ENCODE data around the gene ARMC2.

ARMC2 gene

DNA sequence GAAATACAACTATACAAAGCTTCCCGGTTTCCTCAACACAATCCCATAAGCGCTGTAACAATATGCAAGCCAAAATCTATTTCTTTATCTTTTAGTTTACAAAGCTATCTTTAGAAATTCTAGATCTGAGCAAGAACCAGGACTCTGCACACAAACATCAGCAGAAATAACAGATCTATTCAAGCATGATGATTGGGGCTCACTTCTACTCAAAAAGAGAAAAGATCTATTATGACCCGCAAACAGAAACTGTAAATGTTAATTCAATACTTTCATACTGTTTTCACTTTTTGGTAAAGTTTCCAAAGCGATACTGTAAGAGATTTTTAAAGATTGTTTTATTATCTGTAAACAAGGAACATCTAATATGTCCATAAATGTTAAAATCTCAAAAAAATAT is 159.8 kb downstream of the ARMC2 start:
- no peaks in the 10 kb centered on the region for H3K27me3 ChIP-seq (ENCODE audit: control insufficient read depth in 5 of 5, insufficient read depth in 4 of 5, low read length in 5 of 5)
- H3K9ac ChIP-seq (ENCODE audit: low read length in 5 of 5), result peak overlapping the region in 3 of 5 donors; percentile 17 to 86 (median 85)
- H3K4me1 ChIP-seq (ENCODE audit: control insufficient read depth in 5 of 5, insufficient read depth in 5 of 5, low read length in 5 of 5), result peaks cover 0 to 28% (median 20%) of the 10 kb centered on the region in 5 donors
- no peak overlapping the region for H3K27ac ChIP-seq (ENCODE audit: low read depth, low read length)
- no peaks in the 10 kb centered on the region for H3K9me3 ChIP-seq (ENCODE audit: control insufficient read depth in 5 of 5, low read length in 5 of 5)
- no peaks in the 10 kb centered on the region for H3K36me3 ChIP-seq (ENCODE audit: control insufficient read depth in 5 of 5, insufficient read depth in 5 of 5, low read length in 5 of 5)
- H3K4me3 ChIP-seq (ENCODE audit: low read depth in 1 of 5, low read length in 5 of 5), result peak overlapping the region; percentile 87 to 99 (median 98)

DNA sequence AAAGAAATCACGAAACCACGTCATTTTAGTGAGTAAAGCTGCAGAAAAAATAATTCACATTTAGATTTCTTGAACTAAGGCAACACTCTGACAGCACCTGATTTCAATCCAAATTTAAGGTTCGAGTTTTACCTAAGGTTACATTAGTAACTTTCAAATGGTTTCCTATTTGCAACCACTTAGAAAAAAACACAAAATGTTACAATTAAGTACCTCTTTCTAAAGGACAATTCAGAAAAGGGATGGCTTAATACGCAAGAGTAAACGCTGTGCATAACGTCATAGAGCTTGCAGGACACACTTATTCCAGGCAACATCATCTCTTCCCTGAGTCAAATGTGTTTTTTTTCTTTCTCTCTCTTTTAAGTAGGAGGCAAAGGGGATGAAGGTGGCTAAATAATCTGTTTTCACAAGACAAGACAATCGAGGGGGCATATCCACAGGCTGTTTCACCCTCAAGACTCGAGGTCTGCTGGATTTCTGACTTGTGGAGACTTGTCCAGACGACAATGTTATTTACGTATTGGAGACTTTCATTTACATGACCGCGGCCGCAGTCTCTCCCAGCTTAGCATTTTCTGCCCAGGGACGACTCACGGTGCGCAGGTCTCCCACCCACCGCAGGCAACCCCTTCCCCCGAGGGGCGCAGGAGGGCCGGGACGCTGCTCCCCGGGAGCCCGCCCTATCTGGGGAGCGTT is 160.5 kb downstream of the ARMC2 start:
- peak overlapping the region; percentile 51 to 86 (median 82) for H3K9ac ChIP-seq (ENCODE audit: low read length in 5 of 5)
- no peaks in the 10 kb centered on the region for H3K27me3 ChIP-seq (ENCODE audit: control insufficient read depth in 5 of 5, insufficient read depth in 4 of 5, low read length in 5 of 5)
- no peaks in the 10 kb centered on the region for H3K9me3 ChIP-seq (ENCODE audit: control insufficient read depth in 5 of 5, low read length in 5 of 5)
- H3K4me1 ChIP-seq (ENCODE audit: control insufficient read depth in 5 of 5, insufficient read depth in 5 of 5, low read length in 5 of 5), result peaks cover 0 to 31% (median 19%) of the 10 kb centered on the region in 5 donors
- no peaks in the 10 kb centered on the region for H3K36me3 ChIP-seq (ENCODE audit: control insufficient read depth in 5 of 5, insufficient read depth in 5 of 5, low read length in 5 of 5)
- H3K4me3 ChIP-seq (ENCODE audit: low read depth in 1 of 5, low read length in 5 of 5), result peak overlapping the region; percentile 87 to 99 (median 98)
- H3K27ac ChIP-seq (ENCODE audit: low read depth, low read length), result peak overlapping the region; percentile 67

DNA sequence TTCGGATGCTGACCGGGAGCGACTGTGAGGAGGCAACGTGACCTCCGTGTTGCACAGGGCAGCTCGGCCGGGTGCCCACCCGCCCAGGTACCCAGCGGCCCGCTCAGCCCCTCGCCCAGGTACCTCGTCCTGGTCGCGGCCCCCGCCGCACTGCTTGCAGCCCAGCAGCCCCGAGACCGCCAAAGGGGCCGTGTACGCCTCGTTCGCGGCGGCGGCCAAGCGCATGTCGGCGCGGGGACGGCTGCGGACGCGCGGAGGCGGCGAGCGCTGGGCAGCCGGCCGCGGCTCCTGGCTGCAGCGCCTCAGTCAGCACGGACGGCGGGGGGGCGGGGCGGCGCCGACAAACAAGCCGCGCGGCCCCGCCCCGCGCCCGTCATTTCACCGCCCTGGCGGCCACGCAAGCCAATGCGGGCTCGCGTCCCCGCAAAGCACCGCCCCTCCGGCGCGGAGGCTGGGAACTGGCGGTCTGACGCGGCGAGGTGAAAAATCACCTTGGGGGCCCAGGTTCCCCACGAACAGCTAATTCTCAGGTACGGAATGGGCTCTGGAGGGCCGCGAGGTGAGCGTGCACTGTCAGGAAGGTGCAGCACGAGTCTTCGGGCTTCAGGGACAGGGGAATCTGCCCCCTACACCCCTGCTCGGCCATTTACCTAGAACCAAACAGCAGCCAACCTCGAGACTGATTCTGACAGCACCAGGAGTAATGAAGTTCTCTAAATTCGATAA is 161.2 kb downstream of the ARMC2 start:
- Histone ChIP-seq H3K4me3 (ENCODE audit: low read depth in 1 of 5, low read length in 5 of 5) (peak overlapping the region; percentile 87 to 99 (median 99)), H3K27ac (ENCODE audit: low read depth, low read length) (peak overlapping the region; percentile 74), H3K27me3 (ENCODE audit: control insufficient read depth in 5 of 5, insufficient read depth in 4 of 5, low read length in 5 of 5) (no peaks in the 10 kb centered on the region), H3K9me3 (ENCODE audit: control insufficient read depth in 5 of 5, low read length in 5 of 5) (no peaks in the 10 kb centered on the region), H3K36me3 (ENCODE audit: control insufficient read depth in 5 of 5, insufficient read depth in 5 of 5, low read length in 5 of 5) (no peaks in the 10 kb centered on the region), H3K4me1 (ENCODE audit: control insufficient read depth in 5 of 5, insufficient read depth in 5 of 5, low read length in 5 of 5) (peaks cover 0 to 31% (median 19%) of the 10 kb centered on the region in 5 donors), H3K9ac (ENCODE audit: low read length in 5 of 5) (peak overlapping the region; percentile 75 to 96 (median 91))

DNA sequence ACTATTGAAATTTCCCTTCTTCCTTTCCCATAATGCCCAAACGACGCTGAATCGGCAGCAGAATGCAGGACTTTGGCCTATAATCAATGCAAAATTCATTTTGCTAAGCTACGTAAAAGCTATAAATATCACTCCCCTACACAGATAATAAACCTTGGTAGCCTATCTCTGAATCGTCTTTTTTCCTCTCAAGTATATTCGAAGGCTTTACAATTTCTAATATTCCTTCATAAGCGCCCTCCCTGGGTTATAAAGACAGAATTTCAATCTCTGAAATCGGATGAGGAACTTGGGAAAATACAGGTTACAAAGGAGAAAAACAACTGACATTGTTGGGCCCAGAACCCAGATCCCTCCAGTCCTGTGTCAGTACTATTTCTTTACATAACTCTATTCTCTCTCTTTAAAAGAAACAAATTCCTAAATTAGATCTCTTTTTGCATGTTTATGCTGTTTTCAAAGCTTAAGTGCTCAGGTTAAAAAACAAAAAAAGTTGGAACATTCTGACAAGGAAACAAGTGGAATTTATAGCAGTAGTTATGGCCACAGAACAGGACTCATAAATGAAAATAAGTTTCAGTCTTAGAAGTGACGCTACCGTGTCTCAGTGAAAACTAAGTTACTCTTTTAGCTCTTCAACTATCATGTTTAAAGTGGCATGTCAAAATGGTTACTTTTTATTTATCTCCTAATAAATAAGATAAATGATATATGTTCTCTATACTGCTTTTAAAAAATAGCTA is 161.9 kb downstream of the ARMC2 start:
- Histone ChIP-seq H3K36me3 (ENCODE audit: control insufficient read depth in 5 of 5, insufficient read depth in 5 of 5, low read length in 5 of 5) (no peaks in the 10 kb centered on the region), H3K4me3 (ENCODE audit: low read depth in 1 of 5, low read length in 5 of 5) (peak overlapping the region; percentile 84 to 99 (median 99)), H3K4me1 (ENCODE audit: control insufficient read depth in 5 of 5, insufficient read depth in 5 of 5, low read length in 5 of 5) (peaks cover 0 to 36% (median 19%) of the 10 kb centered on the region in 5 donors), H3K9me3 (ENCODE audit: control insufficient read depth in 5 of 5, low read length in 5 of 5) (no peaks in the 10 kb centered on the region), H3K9ac (ENCODE audit: low read length in 5 of 5) (peak overlapping the region; percentile 75 to 96 (median 91)), H3K27me3 (ENCODE audit: control insufficient read depth in 5 of 5, insufficient read depth in 4 of 5, low read length in 5 of 5) (no peaks in the 10 kb centered on the region), H3K27ac (ENCODE audit: low read depth, low read length) (peak overlapping the region; percentile 74)

DNA sequence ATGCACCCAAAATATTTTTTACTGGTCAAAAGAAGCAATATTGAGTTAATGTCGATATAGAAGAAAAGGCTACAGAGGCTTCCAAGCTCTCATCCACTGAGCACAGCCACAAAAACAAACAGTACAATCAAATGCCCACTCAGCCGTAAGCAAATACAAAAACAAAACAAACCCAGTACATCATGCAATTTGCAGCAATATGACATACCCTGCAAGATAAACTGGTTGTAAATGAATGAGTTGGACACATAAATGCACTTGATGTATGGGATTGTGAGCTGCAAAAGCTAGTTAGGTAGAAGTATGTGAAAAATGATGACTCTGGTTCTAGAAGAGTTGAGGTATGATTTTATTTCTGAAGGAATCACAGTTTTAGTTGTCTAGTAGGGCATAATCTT is 162.5 kb downstream of the ARMC2 start:
- H3K9me3 ChIP-seq (ENCODE audit: control insufficient read depth in 5 of 5, low read length in 5 of 5), result no peaks in the 10 kb centered on the region
- peak overlapping the region in 2 of 5 donors; percentile 99 for H3K4me3 ChIP-seq (ENCODE audit: low read depth in 1 of 5, low read length in 5 of 5)
- H3K9ac ChIP-seq (ENCODE audit: low read length in 5 of 5), result peak overlapping the region in 2 of 5 donors; percentile 39 to 75
- H3K27me3 ChIP-seq (ENCODE audit: control insufficient read depth in 5 of 5, insufficient read depth in 4 of 5, low read length in 5 of 5), result no peaks in the 10 kb centered on the region
- no peak overlapping the region for H3K27ac ChIP-seq (ENCODE audit: low read depth, low read length)
- no peaks in the 10 kb centered on the region for H3K36me3 ChIP-seq (ENCODE audit: control insufficient read depth in 5 of 5, insufficient read depth in 5 of 5, low read length in 5 of 5)
- H3K4me1 ChIP-seq (ENCODE audit: control insufficient read depth in 5 of 5, insufficient read depth in 5 of 5, low read length in 5 of 5), result peaks cover 0 to 36% (median 19%) of the 10 kb centered on the region in 5 donors

DNA sequence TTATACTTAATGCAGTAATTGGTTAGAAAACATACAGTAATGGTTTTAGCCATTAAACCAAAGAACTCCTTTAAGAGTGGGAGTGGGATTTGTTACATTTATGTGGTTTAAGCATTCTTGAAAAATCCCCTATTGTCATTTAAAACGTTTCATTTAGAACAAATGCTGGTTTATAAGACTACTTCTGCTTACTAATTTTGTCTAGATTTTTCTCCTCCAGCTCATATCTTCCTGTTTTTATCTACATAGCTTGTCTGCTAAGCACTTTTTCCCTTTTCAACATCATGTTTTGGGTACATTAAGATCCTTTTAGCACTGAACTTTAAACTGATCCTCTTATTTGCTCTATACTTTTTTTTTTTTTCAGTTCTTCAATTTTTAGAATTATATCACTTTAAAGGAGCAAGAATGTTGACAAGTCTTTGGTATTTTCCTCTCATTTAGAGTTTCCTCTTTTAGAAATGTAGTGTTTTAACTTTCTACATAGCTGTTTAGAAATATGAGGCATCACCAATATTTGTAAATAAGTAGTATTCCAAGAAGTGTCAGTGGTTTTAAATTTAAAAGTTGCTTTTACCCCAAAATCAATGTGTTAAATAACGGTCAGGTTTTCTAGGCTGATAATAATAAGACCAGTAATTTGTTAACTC is 165.6 kb downstream of the ARMC2 start:
- H3K4me1 ChIP-seq (ENCODE audit: control insufficient read depth in 5 of 5, insufficient read depth in 5 of 5, low read length in 5 of 5), result peaks cover 0 to 28% (median 12%) of the 10 kb centered on the region in 5 donors
- H3K9ac ChIP-seq (ENCODE audit: low read length in 5 of 5), result no peak overlapping the region
- H3K36me3 ChIP-seq (ENCODE audit: control insufficient read depth in 5 of 5, insufficient read depth in 5 of 5, low read length in 5 of 5), result no peaks in the 10 kb centered on the region
- H3K27me3 ChIP-seq (ENCODE audit: control insufficient read depth in 5 of 5, insufficient read depth in 4 of 5, low read length in 5 of 5), result no peaks in the 10 kb centered on the region
- no peaks in the 10 kb centered on the region for H3K9me3 ChIP-seq (ENCODE audit: control insufficient read depth in 5 of 5, low read length in 5 of 5)
- H3K27ac ChIP-seq (ENCODE audit: low read depth, low read length), result no peak overlapping the region
- H3K4me3 ChIP-seq (ENCODE audit: low read depth in 1 of 5, low read length in 5 of 5), result no peak overlapping the region

DNA sequence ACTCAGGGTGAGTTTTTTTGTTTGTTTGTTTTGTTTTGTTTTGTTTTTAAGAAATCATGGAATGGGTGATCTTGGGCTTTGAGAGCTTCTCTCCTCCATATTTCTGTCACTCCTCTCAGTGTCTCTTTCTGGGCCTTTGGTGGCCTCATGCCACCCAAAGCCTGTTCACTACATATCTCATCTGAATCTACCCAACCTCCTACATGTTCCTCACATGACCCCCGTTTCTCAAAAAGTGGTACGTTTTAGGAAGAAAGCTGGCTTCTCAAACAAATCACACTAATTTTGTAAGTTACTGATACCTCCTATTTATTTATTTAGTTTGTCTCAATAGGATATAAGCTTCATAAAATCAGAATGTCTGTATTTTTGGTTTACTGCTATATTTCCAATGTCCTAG is 166.4 kb downstream of the ARMC2 start:
- Histone ChIP-seq H3K36me3 (ENCODE audit: control insufficient read depth in 5 of 5, insufficient read depth in 5 of 5, low read length in 5 of 5) (no peaks in the 10 kb centered on the region), H3K27ac (ENCODE audit: low read depth, low read length) (no peak overlapping the region), H3K9me3 (ENCODE audit: control insufficient read depth in 5 of 5, low read length in 5 of 5) (no peaks in the 10 kb centered on the region), H3K4me1 (ENCODE audit: control insufficient read depth in 5 of 5, insufficient read depth in 5 of 5, low read length in 5 of 5) (peaks cover 0 to 23% (median 13%) of the 10 kb centered on the region in 5 donors), H3K27me3 (ENCODE audit: control insufficient read depth in 5 of 5, insufficient read depth in 4 of 5, low read length in 5 of 5) (no peaks in the 10 kb centered on the region), H3K4me3 (ENCODE audit: low read depth in 1 of 5, low read length in 5 of 5) (no peak overlapping the region), H3K9ac (ENCODE audit: low read length in 5 of 5) (no peak overlapping the region)

DNA sequence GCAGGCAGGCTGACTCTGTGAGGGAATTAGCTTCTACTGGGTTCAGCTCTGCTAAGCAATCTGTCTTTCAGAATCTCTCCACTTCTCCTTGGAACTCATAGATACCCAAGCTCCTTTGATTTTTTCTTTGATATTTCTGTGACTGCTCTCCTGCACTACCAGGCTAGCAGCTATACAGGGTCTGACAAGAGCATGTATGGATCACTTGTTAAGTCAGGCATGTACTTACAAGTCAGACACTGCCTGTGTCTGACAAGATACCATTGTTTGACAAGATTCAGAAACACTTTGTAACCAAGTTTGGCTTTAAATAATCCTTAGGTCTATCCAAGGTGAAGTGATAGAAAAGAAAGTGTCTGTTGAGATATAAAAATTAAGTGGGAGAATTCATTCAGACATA is 167.0 kb downstream of the ARMC2 start:
- Histone ChIP-seq H3K4me3 (ENCODE audit: low read depth in 1 of 5, low read length in 5 of 5) (no peak overlapping the region), H3K27ac (ENCODE audit: low read depth, low read length) (no peak overlapping the region), H3K9ac (ENCODE audit: low read length in 5 of 5) (no peak overlapping the region), H3K36me3 (ENCODE audit: control insufficient read depth in 5 of 5, insufficient read depth in 5 of 5, low read length in 5 of 5) (no peaks in the 10 kb centered on the region), H3K27me3 (ENCODE audit: control insufficient read depth in 5 of 5, insufficient read depth in 4 of 5, low read length in 5 of 5) (no peaks in the 10 kb centered on the region), H3K9me3 (ENCODE audit: control insufficient read depth in 5 of 5, low read length in 5 of 5) (no peaks in the 10 kb centered on the region), H3K4me1 (ENCODE audit: control insufficient read depth in 5 of 5, insufficient read depth in 5 of 5, low read length in 5 of 5) (peaks cover 0 to 17% (median 9%) of the 10 kb centered on the region in 5 donors)

DNA sequence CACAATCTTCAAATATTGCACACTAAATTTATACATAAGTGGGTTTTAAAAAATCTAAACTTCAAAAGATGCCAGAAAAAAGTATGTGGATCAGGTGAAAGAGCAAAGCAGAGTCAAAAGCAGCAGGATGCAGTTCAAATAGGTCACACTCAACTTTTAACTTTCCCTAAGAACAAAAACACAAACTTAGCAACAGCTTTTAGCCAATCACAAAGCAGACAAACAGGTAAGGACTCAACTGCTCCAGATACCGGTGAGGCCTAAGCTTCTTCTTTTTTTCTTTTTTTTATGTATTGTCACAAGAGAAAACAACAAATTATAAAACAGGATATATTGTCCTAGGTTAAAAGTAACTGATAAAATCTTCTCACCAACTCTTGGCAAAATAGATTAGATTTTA is 171.7 kb downstream of the ARMC2 start:
- Histone ChIP-seq H3K4me3 (ENCODE audit: low read depth in 1 of 5, low read length in 5 of 5) (no peak overlapping the region), H3K9me3 (ENCODE audit: control insufficient read depth in 5 of 5, low read length in 5 of 5) (no peaks in the 10 kb centered on the region), H3K9ac (ENCODE audit: low read length in 5 of 5) (peak overlapping the region in 1 of 5 donors; percentile 32), H3K27ac (ENCODE audit: low read depth, low read length) (no peak overlapping the region), H3K27me3 (ENCODE audit: control insufficient read depth in 5 of 5, insufficient read depth in 4 of 5, low read length in 5 of 5) (no peaks in the 10 kb centered on the region), H3K36me3 (ENCODE audit: control insufficient read depth in 5 of 5, insufficient read depth in 5 of 5, low read length in 5 of 5) (no peaks in the 10 kb centered on the region), H3K4me1 (ENCODE audit: control insufficient read depth in 5 of 5, insufficient read depth in 5 of 5, low read length in 5 of 5) (peaks cover 0 to 20% (median 3%) of the 10 kb centered on the region in 5 donors)

All from subcutaneous abdominal adipose tissue (tissue), 5 donors.